Fibroblast of skin of left quadriceps (primary cell): ENCODE measurements around the gene PNRC1.
"Not testable (repeated sequence)": the region's sequence is repeated elsewhere in the genome, so short reads cannot be mapped to it uniquely, and the experiment has no call there.

Source experiments
- DNase-seq, 2 experiments: peaks; one replicate each; pipeline ENCODE4 v3.0.0-alpha.2; 2013; ENCODE audit warnings: low read depth in 2 of 2

Gene PNRC1

DNA sequence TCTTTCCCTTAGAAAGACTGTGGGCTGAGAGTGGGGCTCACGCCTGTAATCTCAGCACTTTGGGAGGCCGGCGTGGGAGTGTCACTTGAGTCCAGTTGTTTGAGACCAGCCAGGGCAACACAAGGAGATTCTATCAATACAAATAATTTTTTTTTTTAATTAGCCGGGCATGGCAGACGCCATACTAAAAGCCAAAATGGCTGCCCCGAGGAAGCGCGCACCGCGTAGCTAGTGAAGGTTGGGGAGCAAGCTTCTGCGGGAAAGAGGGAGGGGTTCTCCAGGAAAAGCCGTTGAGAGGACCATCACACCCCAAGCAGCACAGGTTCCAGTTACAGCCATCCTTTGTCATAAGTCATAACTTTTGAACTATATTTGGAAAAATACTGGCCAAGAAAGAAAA is 21.3 kb upstream of the PNRC1 start:
- no peak for DNase-seq

DNA sequence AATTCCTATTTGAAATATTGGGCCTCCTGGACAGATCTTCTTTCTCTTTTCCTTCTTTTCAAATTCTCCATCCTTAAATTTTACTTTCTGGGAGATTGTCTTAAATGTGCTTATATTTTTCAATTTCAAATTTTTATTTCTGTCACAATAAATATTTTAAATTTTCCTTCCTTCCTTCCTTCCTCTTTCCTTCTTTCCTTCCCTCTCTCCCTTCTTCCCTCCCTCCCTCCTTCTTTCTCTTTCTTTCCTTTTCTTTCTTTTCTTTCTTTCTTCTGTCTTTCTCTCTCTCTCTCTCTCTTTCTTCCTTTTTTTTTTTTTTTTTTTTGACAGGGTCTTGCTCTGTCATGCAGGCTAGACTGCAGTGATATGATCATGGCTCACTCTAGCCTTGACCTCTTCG is 16.7 kb upstream of the PNRC1 start:
- DNase-seq, result no peak

DNA sequence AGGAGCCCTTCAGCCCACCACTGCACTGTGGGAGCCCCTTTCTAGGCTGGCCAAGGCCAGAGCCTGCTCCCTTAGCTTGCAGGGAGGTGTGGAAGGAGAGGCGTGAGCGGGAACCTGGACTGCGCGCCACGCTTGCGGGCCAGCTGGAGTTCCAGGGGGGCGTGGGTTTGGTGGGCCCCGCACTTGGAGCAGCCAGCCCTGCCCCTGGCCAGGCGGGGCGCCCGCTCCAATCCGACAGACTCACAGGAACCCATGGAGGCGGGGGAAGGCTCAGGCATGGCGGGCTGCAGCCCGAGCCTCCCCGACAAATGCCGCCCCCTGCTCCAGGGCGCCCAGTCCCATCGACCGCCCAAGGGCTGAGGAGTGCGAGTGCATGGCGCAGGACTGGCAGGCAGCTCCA is 15.6 kb upstream of the PNRC1 start:
- DNase-seq, result not testable (repeated sequence)

DNA sequence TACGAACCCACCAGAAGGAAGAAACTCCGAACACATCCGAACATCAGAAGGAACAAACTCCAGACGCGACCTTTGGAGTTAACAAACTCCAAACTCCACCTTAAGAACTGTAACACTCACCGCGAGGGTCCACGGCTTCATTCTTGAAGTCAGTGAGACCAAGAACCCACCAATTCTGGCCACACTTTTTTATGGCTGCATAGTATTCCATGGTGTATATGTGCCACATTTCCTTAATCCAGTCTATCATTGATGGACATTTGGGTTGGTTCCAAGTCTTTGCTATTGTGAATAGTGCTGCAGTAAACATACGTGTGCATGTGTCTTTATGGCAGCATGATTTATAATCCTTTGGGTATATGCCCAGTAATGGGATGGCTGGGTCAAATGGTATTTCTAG is 14.4 kb upstream of the PNRC1 start:
- DNase-seq, result not testable (repeated sequence)

DNA sequence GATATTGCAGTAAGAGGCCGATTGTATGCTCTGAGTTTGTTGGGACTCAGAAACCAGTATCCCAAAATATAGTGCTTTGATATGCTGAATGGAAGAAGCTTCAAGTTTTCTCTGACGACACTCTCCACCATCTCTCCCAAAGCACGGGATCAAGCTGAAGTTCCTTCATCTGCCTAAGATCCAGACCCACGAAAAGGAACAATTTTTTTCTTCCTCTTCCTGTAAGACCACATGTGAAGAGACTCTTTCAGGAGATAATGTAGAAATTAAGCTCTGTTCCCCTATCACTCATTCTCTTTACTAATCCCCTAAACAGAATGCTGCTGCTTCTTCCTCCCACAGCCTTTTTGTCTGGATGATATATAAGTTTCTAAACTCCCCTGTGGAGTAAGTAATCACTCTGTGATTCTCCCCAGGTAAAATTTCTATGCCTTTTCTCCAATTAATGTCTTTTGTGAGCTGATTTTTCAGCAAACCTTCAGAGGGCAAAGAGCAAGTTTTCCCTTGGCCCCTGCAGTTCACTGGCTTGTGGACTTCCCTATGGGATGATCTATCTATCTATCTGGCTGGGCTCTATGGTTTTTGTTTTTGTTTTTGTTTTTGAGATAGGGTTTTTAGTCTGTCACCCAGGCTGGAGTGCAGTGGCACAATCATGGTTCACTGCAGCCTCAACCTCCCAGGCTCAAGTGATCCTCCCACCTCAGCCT is 13.5 kb upstream of the PNRC1 start:
- no peak for DNase-seq

DNA sequence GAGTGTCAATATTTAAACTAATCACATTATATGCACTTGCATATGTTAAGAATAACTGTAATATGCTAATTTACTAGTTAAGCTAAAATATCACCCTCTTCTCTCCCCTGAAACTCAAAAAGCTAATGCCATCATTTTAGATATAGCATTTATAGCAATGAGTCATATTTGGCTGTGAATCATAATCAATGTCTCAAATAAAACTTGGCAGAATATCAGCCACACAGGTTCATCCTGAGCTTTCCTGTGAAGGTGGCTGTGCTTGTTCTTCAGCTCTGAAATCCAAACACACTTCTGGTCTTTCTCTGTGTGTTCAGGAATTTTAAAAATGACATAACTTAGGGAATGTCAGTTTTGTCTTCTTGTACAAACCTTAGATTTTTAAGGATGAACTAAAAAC is 12.8 kb upstream of the PNRC1 start:
- DNase-seq, result no peak

DNA sequence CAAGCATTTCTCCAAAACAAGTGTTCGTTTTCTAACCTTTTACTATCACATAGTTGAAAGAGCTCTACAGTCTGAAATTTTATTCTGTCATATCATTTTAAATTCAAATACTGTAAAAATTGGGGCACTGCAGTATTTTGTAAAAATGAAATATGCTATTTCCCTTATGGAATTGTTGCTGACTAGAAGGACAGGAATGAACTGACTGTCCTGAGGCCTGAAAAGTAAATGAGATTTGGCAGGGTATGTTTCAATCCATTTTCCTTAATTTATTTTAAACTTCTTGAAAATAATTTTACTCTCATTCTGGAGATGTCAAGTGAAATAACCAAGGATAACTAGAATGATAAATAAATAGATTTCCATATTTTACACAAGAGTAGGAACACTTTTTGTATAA is 11.9 kb upstream of the PNRC1 start:
- no peak for DNase-seq

DNA sequence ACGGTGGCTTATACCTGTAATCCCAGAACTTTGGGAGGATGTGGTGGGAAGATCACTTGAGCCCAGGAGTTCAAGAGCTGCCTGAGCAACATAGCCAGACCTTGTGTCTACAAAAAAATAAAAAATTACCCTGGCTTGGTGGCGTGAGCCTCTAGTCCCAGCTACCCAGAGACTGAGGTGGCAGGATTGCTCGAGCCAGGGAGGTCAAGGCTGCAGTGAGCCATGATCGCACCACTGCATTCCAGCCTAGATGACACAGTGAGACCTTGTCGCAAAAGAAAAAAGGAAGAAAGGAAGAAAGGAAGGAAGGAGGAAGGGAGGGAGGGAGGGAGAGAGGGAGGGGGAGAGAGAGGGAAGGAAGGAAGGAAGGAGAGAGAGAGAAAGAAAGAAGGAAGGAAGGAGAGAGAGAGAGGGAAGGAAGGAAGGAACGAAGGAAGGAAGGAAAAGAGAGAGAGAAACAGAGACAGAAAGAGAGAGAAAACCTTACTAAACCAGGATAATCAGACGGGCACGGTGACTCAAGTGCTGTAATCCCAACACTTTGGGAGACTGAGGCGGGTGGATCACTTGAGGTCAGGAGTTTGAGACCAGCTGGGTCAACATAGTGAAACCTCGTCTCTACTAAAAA is 10.9 kb upstream of the PNRC1 start:
- DNase-seq, result no peak

DNA sequence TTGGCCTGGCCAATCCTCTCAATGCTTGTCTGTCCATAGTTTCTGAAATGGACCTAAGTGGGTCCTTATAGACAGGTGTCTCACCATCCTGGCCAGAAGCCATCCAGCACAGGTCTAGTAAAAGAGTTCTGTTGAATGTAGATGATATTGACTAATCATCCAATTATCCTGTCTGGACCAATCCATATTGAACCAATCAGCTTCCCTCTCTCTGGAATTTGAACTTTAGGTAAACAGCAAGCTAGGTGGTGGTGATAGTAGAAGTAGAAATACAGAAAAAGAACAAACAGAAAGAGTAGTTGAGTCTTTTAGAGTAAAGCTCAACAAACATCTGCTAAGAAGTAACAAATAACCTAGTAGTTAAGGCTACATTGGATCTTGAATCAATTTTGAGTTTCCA is 9.5 kb upstream of the PNRC1 start:
- no peak for DNase-seq

DNA sequence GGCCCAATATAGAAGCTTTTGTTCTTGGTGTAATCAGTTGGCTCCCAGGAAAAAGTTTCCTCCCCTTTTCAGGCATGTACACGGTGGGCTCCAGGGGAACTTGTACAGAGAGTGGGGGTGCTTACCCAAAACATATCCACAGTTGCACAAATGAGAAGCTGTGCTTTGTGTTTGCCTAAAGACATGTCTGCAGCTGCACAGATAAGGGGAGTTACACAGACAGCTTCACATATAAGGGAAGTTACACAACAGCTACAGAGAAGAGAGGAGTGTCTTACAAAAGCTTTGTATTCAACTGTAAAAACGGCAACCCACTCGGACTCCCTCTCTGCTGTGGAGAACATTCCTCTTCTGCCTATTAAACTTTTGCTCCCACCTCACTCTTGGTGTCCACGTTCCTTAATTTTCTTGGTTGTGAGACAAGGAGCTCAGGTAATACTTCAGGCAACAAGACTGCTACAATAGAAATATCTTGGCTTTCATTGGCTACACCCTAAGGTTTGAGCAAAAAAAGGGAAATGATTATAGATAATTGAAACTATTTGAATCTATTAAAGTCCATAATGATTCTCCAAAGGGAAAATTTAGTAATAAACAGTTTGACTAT is 7.4 kb upstream of the PNRC1 start:
- no peak for DNase-seq

DNA sequence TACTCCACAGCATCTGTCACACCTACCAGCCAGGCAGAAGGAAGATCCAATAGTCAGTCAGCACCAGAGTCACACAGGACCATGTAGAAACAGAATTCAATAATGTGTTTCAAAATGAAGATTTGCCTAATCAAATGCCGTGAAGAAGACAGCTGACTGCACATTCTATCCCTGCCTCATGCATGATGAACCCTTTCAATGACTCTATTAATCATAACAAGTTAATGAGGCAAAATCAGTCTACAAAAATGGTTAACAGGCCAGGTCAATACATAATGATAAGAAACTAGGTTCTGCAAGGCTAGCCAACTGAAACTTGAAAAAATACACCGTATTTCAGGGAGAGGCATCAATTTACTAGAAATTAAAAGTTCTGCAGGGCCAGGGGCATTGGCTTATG is 6.7 kb upstream of the PNRC1 start:
- no peak for DNase-seq

DNA sequence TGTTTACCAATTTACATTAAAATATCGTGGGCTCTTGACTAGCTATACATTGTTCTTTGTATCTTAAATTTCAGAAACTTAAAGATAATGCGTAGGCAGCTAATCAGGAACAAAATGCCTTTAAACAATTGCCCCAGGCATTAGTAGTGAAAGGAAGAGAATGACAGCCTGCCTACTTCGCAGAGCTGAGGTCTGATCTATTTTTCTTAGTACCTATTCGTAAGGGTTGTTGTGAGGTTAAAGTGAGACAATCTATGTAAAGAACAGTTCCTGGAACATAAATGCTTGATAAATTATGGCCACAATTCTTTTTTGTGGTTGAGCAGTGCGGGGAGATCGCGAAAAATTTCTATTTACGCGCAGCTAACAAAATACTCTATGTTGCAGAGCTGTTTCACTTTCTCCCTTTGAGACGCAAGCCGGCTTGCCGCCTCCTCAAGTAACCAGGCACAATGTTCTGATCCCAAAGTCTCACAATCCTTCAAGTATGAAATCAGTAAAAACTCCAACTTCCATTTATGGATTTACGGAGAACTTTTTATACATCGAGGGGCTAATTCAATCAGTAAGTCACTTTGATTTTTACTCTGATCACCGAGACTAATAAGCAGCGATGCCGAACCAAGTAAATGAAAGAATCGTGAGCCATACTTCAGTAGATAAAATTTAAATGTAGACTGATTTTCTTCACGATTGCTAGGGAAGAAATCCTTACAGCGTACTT is 878 bp upstream of the PNRC1 start:
- peak; percentile 31 to 37 for DNase-seq

DNA sequence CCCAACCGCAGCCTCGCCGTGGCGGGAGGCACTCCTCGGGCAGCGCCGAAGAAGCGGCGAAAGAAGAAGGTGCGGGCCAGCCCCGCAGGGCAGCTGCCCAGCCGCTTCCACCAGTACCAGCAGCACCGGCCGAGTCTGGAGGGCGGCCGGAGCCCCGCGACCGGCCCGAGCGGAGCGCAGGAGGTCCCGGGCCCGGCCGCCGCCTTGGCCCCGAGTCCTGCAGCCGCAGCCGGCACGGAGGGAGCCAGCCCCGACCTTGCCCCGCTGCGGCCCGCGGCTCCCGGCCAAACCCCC is 525 bp downstream of the PNRC1 start:
- no peak for DNase-seq

DNA sequence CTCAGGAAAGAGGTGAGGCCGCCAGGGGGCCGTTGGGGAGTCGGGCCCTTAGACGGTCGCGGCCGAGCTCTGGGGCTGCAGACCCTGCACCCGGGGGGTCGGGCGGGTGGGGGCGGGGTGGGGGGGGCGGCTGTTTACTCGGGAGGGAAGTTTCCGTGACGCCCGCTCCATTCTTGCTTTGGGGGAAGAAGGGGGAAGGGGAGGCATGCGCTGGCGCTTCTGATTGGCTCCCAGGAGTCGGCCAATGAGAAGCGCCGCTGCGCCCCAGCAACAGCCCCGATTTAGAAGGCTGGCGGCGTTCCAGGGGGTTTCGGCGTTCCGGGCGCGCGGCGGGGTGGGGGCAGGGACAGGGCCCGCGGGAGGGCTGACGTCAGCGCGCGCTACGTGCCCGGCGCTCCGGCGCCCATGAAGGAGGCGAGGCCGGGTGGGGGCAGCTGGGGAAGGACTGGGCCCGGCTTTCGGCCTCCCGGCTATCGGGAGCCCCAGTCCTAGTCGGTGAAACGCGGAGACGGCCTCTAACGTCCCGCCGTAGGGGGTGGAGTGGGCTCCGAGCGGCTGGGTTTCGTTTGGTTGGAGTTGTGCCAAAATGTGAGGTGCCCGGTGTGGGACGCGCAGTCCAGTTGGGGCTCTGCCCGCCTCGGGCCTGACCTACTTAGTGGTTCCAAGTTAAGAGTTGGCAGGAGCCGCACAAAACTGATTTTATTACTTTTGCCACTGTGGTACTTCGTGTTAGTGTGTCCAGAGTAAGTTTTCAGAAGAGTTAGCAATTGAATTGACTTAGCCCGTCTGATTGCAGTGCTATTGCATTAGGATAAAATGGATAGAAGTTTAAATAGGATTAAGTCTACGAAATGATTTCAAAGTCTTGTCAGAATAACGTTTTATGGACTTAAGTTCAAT is 1.1 kb downstream of the PNRC1 start:
- DNase-seq, result peak; percentile 94 to 95

DNA sequence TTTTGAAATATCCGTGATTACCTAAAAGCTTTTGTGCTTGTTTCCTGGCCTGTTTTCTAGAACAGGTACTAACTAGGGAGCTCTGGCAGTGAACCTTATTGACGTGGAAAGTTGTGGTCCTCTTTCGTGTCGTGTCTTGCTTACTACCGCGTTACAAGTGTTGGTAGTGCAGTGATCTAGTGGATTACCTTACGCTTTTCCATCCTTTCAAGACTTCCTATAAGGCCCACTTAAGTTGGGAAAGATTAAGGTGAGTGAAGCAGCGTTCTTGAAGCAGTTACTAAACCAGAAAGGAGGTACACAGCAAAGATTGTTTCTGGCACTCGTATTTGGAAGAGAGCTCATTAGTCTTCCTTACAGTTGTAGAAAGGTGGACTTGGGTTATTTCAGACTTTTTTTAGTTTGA is 1.9 kb downstream of the PNRC1 start:
- no peak for DNase-seq

DNA sequence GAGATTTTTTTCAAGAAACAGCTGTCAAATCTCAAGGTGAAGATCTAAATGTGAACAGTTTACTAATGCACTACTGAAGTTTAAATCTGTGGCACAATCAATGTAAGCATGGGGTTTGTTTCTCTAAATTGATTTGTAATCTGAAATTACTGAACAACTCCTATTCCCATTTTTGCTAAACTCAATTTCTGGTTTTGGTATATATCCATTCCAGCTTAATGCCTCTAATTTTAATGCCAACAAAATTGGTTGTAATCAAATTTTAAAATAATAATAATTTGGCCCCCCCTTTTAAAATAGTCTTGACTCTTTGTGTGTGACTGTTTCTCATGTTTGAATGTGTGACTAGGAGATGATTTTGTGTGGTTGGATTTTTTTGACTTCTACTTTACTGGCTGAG is 4.0 kb downstream of the PNRC1 start:
- no peak for DNase-seq

DNA sequence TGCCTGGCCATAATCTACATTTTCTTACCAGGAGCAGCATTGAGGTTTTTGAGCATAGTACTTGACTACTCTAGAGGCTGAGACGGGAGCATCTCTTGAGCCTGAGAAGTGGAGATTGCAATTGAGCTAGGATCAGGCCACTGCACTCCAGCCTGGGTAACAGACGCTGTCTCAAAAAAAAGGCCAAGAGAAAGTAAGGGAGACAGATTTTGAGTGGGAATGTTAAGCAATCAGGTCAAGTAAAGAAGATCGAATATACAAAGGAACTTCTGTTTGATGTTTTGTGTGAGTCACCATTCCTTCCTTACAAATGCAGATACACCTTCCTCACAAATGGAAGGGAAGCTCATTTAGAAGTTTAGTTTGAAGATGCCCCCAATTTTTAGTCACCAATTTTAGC is 4.4 kb downstream of the PNRC1 start:
- no peak for DNase-seq

DNA sequence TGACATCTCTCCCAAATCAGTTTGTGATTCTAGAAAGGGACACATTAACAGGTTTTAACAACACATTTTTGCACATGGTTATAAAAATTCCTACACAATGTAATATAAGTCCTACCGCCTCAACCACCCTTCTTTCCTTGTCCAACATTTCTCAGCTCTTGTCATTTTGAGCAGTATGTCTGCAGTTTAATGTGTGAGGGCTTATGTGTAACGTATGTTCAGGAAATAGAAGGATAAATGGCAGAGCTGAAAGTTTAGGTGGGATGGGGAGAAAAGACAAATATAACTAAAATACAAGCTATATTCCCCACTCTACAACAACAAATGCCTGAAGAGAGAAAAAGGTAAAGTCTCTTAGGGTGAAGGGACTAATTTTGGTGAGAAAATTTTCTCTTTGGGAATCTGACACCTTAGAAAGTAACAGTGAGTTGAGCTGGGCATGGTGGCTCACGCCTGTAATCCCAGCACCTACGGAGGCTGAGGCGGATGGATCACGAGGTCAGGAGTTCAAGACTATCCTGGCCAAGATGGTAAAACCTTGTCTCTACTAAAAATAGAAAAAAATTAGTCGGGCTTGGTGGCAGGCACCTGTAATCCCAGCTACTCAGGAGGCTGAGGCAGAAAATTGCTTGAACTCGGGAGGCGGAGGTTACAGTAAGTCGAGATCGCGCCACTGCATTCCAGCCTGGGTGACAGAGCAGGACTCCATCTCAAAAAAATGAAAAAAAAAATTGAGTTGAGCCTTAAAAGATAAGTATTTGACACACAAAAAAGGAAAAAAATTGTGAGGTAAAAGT is 5.1 kb downstream of the PNRC1 start:
- DNase-seq, result no peak

DNA sequence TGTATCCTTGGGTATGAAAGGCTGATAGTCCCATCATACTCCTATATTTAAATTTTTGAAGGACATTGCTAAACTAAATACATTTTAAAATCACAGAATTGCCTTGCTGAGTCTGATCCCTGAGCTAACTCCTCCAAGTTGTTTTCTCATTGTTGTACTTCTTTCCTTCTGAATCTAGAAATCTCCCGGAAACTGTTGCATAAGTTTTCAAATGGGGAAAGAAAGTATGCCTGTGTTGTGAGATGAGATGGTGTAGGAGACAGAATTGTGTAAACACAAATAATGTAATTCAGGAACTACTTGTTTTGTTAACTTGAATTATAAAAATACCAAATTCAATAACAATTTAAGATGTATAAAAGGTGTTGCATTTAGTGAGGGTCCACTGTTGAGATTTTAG is 7.3 kb downstream of the PNRC1 start:
- no peak for DNase-seq

DNA sequence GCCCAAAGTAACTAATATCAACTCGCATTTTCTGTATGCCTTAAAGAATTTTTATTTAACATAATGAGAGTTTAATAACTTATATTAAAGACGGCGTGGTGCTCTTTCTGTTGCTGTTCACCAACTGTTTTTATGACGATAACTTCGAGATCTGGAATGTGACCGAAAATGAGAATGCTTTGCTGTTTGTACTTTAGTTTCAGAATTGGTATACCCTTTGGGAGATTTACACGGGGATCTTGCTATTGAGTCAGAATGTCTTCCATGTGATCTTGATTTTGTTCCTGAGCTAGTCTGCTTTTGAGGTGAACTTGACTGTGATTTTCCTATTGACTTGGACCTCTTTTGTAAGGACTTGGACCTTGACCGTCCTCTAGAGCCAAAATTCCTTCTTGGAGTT is 17.9 kb downstream of the PNRC1 start:
- DNase-seq, result no peak

DNA sequence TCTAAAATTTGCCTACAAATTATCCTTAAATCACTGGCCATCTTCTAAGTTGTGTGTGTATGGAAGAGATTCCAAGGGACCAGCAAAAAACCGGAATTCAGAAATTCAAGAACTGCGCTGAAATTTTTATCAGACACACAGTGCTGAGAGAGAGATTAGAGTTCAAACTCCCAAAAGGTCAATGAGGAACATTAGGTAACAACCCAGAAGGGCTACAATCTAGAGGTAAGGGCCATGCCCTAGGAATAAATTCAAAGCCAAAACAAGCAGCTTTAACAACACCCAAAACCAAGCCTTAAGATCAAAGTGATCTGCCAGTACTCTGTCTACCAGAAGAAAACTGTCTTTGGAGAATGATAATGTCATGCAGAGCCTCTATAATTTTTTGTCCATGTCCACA is 19.6 kb downstream of the PNRC1 start:
- no peak for DNase-seq
